ENCODE data around the gene SLN. TPM values are rescaled to one million over a fixed set of nuclear protein-coding genes. Genes with fewer than 3 reads are reported as not detected.

The SLN gene
- total and polyA plus RNA-seq, 9 of the 15 experiments (the other 6 are each of a cell fraction or from before 2014, with no cell fraction given) = not detected

DNA sequence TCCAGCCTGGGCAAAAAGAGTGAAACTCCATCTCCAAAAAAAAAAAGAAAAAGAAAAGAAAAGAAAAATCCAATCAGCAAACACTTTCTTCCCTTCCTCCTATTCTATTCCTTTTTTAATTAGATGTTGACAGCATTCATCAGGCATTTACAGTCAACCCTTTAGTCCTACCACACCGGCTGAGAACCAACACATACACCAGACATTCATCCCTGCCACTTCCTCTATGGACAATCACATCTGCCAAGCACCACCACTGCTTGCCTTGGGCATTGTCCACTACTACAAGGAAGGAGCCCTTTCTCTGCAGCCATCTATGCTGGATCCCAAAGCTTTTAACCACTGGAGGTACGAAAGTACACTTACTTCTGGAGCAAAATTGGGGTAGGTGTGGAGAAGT lies 9.4 kb upstream of the SLN start (continued):
- TF ChIP-seq, protein P1, sequence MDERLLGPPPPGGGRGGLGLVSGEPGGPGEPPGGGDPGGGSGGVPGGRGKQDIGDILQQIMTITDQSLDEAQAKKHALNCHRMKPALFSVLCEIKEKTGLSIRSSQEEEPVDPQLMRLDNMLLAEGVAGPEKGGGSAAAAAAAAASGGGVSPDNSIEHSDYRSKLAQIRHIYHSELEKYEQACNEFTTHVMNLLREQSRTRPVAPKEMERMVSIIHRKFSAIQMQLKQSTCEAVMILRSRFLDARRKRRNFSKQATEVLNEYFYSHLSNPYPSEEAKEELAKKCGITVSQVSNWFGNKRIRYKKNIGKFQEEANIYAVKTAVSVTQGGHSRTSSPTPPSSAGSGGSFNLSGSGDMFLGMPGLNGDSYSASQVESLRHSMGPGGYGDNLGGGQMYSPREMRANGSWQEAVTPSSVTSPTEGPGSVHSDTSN (CRISPR knock-in tag; IDR thresholded peaks at IDR 0.05; ENCODE audit: low read depth) = no peak
- TF ChIP-seq, protein P1 (tag; conservative IDR thresholded peaks at IDR 0.05; ENCODE audit: low read depth) = no peak
- TF ChIP-seq CBFA2T2 (conservative IDR thresholded peaks at IDR 0.05) (no peak), HNRNPLL (IDR thresholded peaks at IDR 0.05; ENCODE audit: low read depth, low read length, poor library complexity, severe bottlenecking) (no peak), ZFX (CRISPR knock-in tag; IDR thresholded peaks at IDR 0.05) (no peak), MAZ (CRISPR knock-in tag; conservative IDR thresholded peaks at IDR 0.05 in 1 of 2, IDR thresholded peaks at IDR 0.05 in 1 of 2) (no peak), COPS2 (conservative IDR thresholded peaks at IDR 0.05) (no peak), CREBBP (IDR thresholded peaks at IDR 0.05; ENCODE audit: low read depth, low read length) (no peak), FOXM1 (IDR thresholded peaks at IDR 0.05; ENCODE audit: low read depth) (no peak), FOXM1 (CRISPR knock-in tag; IDR thresholded peaks at IDR 0.05; ENCODE audit: low read depth) (no peak), ZNF140 (CRISPR knock-in tag; IDR thresholded peaks at IDR 0.05) (no peak), BRD9 (IDR thresholded peaks at IDR 0.05; ENCODE audit: low read depth, partially characterized antibody) (no peak)
